NCI-H345 treated with DMSO at 0.1 percent for 48 hours (cell line): ENCODE data around the gene LMO7.
A peak's percentile ranks its signal among the peaks of the same experiment; 100 is the strongest.

Experiments
- DNase-seq: peaks from one replicate; lab custom pipeline; 2025; ENCODE audit not compliant: unreplicated experiment; lab: John Stamatoyannopoulos, UW

The LMO7 gene

DNA sequence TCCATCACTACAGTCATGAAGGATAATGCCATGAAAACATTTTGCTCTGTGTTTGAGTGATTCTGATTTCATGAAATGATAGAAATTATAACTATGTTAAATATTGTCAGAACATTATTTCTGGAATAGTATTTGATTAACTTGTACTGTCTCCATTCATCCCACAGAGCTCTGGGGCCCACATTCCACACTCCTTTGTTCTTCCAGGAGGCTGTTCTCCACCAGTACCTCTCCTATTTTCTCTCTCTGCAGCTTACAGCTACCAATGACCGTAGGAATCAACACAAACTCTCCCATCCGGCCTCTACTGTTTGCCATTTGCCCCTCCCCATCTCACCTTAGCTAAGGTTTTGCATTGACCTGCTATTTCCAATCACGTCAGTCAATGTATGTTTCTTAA, 240.9 kb downstream of the LMO7 start:
- DNase-seq = no peak

DNA sequence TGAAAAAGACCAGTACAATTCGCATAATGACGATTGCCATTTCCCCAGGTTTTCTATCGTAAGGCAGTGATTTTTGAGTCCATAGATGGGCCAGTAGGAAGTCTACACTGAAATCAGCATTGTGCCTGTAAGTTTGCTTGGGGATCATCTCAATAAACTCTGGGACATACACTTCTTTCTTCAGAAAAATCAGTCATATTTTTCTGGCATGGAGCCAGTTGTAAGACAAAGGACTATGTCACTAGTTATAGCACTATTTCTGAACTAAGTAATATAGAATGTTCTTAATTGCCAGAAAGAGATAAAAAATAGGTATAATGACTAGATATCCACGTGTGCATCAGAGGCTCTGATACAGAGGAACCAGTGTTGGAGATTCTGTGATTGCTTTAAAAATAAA, 243.5 kb downstream of the LMO7 start:
- no peak for DNase-seq

DNA sequence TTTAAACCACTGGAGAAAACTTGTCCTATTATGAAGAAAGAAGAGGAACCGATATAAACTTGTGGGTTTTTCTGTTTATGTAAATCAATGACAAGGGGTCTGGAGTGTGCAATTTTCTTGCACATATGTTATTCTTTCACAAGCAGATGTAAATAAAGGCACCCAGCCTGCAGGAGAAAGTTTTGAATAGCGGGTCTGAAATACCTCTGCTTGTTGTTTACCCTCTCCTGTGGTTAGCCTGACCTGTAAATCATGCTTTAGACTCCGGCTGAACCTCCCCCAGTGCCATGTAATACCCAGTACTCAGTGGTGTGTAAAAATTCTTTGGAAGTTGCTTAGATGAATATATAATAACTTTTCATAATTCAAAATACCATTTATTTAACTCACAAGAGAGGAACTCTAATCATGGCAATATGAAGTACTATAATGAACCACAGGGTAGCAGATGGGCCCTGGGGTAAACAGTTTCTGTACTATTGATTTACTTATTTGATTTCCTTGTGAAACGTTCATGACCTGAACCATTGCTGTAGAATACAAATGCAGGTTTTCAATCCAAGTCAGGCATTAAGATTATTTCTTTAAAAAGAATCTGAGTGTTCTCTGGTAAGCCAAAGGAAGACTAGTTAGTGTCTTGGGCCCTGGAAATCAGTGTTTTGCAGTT, 245.1 kb downstream of the LMO7 start:
- no peak for DNase-seq

DNA sequence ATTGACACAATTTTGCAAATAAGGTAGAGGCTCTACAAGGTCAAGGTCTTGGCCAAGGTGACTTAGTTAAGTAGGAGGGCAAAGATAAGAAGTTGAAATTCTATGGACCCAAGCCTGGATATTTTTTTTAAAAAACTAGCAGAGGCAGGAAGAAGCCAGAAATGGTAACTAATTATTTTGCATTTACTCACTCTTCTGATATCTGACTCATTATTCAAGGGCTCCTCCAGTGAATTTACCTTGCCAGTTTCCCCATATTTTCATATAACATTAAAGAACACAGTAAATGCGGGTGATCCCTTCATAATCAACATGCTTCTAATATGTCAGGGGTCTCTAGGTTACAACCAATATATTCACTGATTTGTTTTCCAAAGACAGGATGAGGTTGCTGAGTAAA, 246.1 kb downstream of the LMO7 start:
- DNase-seq = no peak

- DNase-seq = no peak
Measured at GRCh38 chr13:75889427-75889826, 253.3 kb downstream of the LMO7 start.

- DNase-seq = no peak
Measured at GRCh38 chr13:75895168-75895567, 259.0 kb downstream of the LMO7 start.

DNA sequence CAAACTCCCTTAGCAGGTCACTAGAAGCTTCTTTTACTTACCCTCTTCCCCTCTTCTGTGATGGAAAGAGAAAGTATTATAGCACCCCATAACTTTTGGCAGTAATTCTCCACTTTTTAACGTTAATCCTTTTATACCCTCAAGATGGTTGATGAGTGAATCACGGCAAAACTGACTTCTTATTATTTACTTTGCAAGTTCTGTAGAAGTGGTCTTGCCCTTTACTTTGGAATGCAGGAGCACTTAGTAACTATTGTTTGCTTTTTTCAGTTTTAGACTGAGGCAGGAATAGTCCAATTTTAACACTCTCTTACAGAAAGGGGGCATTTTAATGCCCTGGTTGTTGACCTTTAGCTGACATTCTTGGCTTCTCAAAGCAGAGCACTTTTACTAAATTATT, 260.1 kb downstream of the LMO7 start:
- DNase-seq = no peak

- DNase-seq = no peak
Measured at GRCh38 chr13:75897386-75897785, 261.3 kb downstream of the LMO7 start.

DNA sequence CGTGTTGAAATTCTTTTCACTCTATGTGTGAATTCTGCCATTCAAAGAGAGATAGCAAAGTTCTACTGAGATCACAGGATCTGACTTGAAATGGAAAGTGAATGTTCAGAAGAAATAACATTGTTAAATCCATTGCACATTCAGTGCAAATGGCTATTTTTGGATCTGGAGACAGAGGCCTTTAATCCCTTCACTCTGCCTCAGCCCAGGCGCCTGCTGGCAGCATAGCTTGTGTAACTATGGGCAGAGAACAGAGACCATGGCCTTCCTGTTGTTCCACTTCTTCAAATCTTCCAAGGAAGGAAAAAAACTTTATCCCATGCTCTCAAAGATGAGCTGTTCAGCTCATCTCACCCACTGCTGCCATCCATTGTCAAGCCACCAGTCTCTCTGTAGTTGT, 265.4 kb downstream of the LMO7 start:
- DNase-seq = no peak

DNA sequence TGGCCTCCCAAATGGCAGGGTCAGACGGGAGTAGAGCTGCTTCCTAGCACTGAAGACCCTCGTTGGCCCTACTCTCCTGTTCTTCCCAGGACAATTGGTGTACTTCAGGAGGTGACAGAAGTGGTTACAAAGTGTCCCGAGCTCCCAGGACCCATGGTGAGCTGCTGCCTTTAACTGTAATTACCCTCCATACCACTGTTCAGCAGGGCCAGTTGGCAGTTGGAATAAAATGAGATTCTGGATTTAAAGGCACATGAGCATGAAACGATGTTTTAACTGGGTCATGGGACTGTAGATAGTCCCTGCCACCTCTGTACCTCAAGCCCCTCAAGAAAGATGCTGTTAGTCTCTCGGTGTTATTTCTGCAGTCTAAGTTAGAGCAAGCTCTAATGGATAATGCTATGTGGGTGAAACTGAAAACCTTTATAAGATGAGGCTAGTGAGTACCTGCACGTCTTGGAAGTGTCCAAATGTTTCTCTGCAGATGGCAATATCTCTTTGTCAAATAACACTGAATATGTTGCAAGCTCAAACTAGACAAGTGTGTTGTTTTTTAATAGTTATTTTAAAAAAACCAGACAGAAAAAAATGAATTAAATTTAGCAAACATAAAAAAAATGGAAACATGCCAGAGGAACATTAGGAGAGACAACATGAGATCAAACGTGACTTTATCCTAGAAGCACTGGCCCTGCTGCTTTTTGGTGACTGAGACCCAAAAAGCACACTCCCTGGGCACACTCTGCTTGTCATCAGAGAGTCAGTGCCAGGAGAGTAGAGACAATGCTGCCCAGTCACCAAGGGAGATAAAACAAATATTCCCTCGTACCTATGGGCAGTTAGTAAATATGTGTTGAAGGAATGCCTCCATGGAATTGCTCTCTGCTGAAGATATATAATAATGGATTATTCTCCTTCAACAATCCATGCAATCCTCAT, 266.3 kb downstream of the LMO7 start:
- peak; percentile 29 for DNase-seq

DNA sequence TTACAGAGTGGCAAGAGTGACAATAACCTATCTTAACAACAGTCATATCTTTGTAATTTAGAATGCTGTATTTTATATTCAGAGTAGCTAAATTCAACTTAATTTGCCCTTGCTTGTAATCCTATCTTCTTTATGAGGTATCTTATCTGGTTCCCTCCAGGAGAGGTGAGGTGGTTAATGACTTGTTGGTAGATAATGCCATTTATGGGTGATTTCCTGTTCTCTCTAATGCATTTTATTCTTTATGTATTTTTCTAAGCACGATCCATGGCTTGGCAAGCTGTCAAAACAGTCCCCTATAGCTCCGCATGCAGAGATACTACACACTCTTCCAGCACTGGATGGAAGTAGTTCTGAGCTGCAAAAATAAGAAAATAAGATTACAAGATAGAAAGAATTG, 267.9 kb downstream of the LMO7 start:
- no peak for DNase-seq

- no peak for DNase-seq
Measured at GRCh38 chr13:75906315-75906714, 270.2 kb downstream of the LMO7 start.

DNA sequence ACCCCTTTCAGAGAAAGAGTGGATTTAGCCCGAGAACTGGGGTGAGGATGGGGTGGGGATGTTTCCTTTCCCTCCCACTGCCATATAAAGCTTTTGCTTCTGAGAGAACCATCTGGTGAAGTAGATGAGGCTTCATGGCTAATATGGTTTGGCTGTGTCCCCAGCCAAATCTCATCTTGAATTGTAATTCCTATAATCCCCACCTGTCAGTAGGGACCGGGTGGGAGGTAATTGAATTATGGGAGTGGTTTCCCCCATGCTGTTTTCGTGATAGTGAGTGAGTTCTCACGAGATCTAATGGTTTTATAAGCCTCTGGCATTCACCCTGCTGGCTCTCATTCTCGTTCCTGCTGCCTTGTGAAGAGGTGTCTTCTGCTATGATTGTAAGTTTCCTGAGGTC, 270.9 kb downstream of the LMO7 start:
- DNase-seq = no peak

DNA sequence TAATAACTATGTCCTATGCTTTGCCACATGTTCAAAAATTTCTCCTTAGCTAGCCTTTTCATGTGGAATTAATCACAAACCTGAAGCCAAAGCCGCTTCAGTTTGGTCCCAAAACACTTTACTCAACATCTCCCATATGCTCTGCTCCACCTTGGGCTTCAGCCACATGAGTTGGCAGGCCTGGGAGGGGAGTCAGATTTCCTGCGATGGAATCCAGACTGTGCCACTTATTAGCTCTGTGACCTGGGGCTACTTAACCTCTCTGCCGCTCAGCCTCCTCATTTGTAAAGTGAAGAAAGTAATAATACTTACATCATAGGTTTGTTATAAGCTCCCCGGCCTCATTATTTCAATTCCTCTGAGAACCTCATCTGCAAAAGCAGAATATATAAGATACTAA, 272.0 kb downstream of the LMO7 start:
- no peak for DNase-seq
